ENCODE data around the gene HIVEP2. TPM values are rescaled to one million over a fixed set of nuclear protein-coding genes. Genes with fewer than 3 reads are reported as not detected.

HIVEP2 gene
- total RNA-seq, 2 donors from 2014 or later, result 1.7 to 2.4 TPM

GRCh38 chr6:142728364-142728763 lies 216.6 kb downstream of the HIVEP2 start:
- H3K27me3 Mint-ChIP-seq (ENCODE audit: insufficient read depth), result no peaks in the 10 kb centered on the region
- H3K36me3 ChIP-seq (ENCODE audit: control insufficient read depth, insufficient read depth, low read length), result no peaks in the 10 kb centered on the region
- H3K4me3 Mint-ChIP-seq, result no peak overlapping the region
- no peaks in the 10 kb centered on the region for H3K27me3 ChIP-seq (ENCODE audit: control insufficient read depth, insufficient read depth, low read length, poor library complexity, severe bottlenecking)
- no peaks in the 10 kb centered on the region for H3K36me3 Mint-ChIP-seq (ENCODE audit: low read depth)
- TF ChIP-seq, protein P1, sequence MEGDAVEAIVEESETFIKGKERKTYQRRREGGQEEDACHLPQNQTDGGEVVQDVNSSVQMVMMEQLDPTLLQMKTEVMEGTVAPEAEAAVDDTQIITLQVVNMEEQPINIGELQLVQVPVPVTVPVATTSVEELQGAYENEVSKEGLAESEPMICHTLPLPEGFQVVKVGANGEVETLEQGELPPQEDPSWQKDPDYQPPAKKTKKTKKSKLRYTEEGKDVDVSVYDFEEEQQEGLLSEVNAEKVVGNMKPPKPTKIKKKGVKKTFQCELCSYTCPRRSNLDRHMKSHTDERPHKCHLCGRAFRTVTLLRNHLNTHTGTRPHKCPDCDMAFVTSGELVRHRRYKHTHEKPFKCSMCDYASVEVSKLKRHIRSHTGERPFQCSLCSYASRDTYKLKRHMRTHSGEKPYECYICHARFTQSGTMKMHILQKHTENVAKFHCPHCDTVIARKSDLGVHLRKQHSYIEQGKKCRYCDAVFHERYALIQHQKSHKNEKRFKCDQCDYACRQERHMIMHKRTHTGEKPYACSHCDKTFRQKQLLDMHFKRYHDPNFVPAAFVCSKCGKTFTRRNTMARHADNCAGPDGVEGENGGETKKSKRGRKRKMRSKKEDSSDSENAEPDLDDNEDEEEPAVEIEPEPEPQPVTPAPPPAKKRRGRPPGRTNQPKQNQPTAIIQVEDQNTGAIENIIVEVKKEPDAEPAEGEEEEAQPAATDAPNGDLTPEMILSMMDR (conservative IDR thresholded peaks at IDR 0.05), result no peak
- no peaks in the 10 kb centered on the region for H3K4me1 ChIP-seq (ENCODE audit: control insufficient read depth, insufficient read depth, low read length)
- no peaks in the 10 kb centered on the region for H3K9me3 ChIP-seq (ENCODE audit: control insufficient read depth, low read length)
- H3K9me3 Mint-ChIP-seq, result no peaks in the 10 kb centered on the region
- WGBS, 2 experiments (ENCODE audit: insufficient coverage in 1 of 2, insufficient read length in 1 of 2), result 81 to 100% methylated on average over 1 to 2 of the region's 2 CpGs
- H3K4me1 Mint-ChIP-seq, result peaks cover 10% of the 10 kb centered on the region
- no peak overlapping the region for H3K4me3 ChIP-seq (ENCODE audit: low read length)
- H3K27ac ChIP-seq (ENCODE audit: low read depth, low read length), result no peak overlapping the region
- no peak for DNase-seq
- H3K27ac Mint-ChIP-seq, result no peak overlapping the region
- no peak overlapping the region for H3K9ac ChIP-seq (ENCODE audit: extremely low read depth, low read length, poor library complexity, severe bottlenecking)

- no peaks in the 10 kb centered on the region for H3K27me3 Mint-ChIP-seq (ENCODE audit: insufficient read depth)
- Histone ChIP-seq H3K9me3 (ENCODE audit: control insufficient read depth, low read length) (no peaks in the 10 kb centered on the region), H3K36me3 (ENCODE audit: control insufficient read depth, insufficient read depth, low read length) (no peaks in the 10 kb centered on the region), H3K27ac (ENCODE audit: low read depth, low read length) (no peak overlapping the region), H3K4me3 (ENCODE audit: low read length) (no peak overlapping the region), H3K9ac (ENCODE audit: extremely low read depth, low read length, poor library complexity, severe bottlenecking) (no peak overlapping the region), H3K27me3 (ENCODE audit: control insufficient read depth, insufficient read depth, low read length, poor library complexity, severe bottlenecking) (no peaks in the 10 kb centered on the region), H3K4me1 (ENCODE audit: control insufficient read depth, insufficient read depth, low read length) (no peaks in the 10 kb centered on the region)
- no peak for DNase-seq
- 92 to 100% methylated on average over 3 to 6 of the region's 6 CpGs for whole genome bisulfite sequencing, 2 experiments (ENCODE audit: insufficient coverage in 1 of 2, insufficient read length in 1 of 2)
- H3K9me3 Mint-ChIP-seq, result no peaks in the 10 kb centered on the region
- H3K27ac Mint-ChIP-seq, result no peak overlapping the region
- no peaks in the 10 kb centered on the region for H3K36me3 Mint-ChIP-seq (ENCODE audit: low read depth)
- H3K4me1 Mint-ChIP-seq, result peaks cover 10% of the 10 kb centered on the region
- TF ChIP-seq, protein P1 (conservative IDR thresholded peaks at IDR 0.05), result no peak
- no peak overlapping the region for H3K4me3 Mint-ChIP-seq
Measured at GRCh38 chr6:142726616-142727015, 218.4 kb downstream of the HIVEP2 start.

DNA sequence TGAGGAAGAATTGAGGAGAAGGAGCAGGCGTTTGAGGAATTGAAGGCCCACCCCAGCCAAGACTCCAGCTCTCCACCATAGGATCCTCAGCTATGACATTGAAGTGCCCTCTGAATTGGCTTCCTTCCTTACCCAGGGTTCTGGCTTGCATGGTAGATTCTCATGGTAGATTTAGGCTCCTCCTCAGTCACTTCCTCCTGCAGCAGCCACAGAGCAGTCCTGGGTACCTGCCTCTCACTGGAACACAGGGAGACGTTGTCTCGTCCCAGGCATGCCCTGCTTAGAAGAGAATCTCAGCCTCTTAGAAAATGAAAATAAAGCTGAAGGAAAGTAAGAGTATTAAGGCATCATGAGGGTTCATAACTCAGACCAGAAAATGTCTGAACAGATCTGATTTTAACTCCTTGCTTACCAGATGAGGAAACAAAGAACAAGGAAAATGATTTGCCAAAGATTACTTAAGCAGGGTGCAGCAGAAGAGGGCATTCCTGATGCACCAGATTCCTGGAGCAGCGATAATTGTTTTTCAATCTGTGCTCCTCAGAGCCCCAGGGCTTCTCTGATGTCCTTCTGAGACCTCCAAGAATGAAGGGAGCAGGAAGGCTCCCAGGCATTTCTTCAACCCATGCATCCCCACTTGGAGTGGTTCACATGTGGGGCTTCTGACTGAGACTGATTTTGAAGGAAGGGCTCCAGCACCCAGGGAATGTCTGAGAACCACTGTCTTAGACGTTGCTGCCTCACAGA lies 219.8 kb downstream of the HIVEP2 start:
- peaks cover 10% of the 10 kb centered on the region for H3K4me1 Mint-ChIP-seq
- TF ChIP-seq, protein P1 (conservative IDR thresholded peaks at IDR 0.05), result no peak
- WGBS, 2 experiments (ENCODE audit: insufficient coverage in 1 of 2, insufficient read length in 1 of 2), result 85 to 95% methylated on average over 4 to 5 of the region's 5 CpGs

More for the DNA sequence above, 219.8 kb downstream of the HIVEP2 start:
- Histone ChIP-seq H3K36me3 (ENCODE audit: control insufficient read depth, insufficient read depth, low read length) (no peaks in the 10 kb centered on the region), H3K4me3 (ENCODE audit: low read length) (no peak overlapping the region), H3K27ac (ENCODE audit: low read depth, low read length) (no peak overlapping the region), H3K27me3 (ENCODE audit: control insufficient read depth, insufficient read depth, low read length, poor library complexity, severe bottlenecking) (no peaks in the 10 kb centered on the region), H3K9ac (ENCODE audit: extremely low read depth, low read length, poor library complexity, severe bottlenecking) (no peak overlapping the region), H3K9me3 (ENCODE audit: control insufficient read depth, low read length) (no peaks in the 10 kb centered on the region), H3K4me1 (ENCODE audit: control insufficient read depth, insufficient read depth, low read length) (no peaks in the 10 kb centered on the region)
- Mint-ChIP-seq H3K4me3 (no peak overlapping the region), H3K36me3 (ENCODE audit: low read depth) (no peaks in the 10 kb centered on the region), H3K9me3 (no peaks in the 10 kb centered on the region), H3K27ac (no peak overlapping the region), H3K27me3 (ENCODE audit: insufficient read depth) (no peaks in the 10 kb centered on the region)
- no peak for DNase-seq

All from endodermal cell (in vitro differentiated cells).